Kidney epithelial cell (primary cell): Measurements from ENCODE around the gene PRRT1B. TPM values are rescaled to one million over a fixed set of nuclear protein-coding genes. Genes with fewer than 3 reads are reported as not detected.

Experiments used
- DNase-seq: peaks from one replicate; pipeline ENCODE4 v3.0.0-alpha.2; 2010; ENCODE audit warnings: low read depth
- H3K27me3 ChIP-seq: 2 replicates; pipeline ENCODE4 v1.6.0; 2011; ENCODE audit warnings: low read length; ENCODE audit not compliant: control insufficient read depth, insufficient read depth
- H3K36me3 ChIP-seq: 2 replicates; pipeline ENCODE4 v1.5.1; 2011; ENCODE audit warnings: low read length; ENCODE audit not compliant: control insufficient read depth, insufficient read depth
- H3K4me3 ChIP-seq: 2 replicates; pipeline ENCODE4 v1.5.1; 2011; ENCODE audit warnings: low read depth, mild to moderate bottlenecking, control low read depth, low read length
- total RNA-seq: library from RNA; depleted of rRNA; stranded (reverse); fragments of >200 nt; gene quantifications from 2 replicates; pipeline ENCODE4 v1.2.3, GENCODE V29; 2015
- TF ChIP-seq, protein P1 (sequence below): IDR thresholded peaks from 2 replicates; pipeline ENCODE4 v1.5.1; 2011; ENCODE audit warnings: mild to moderate bottlenecking, moderate library complexity, low read length, control low read depth, inconsistent platforms; ENCODE audit not compliant: insufficient read depth, poor library complexity, severe bottlenecking

Gene PRRT1B
- total RNA-seq, 1 donor from 2014 or later: not detected

DNA sequence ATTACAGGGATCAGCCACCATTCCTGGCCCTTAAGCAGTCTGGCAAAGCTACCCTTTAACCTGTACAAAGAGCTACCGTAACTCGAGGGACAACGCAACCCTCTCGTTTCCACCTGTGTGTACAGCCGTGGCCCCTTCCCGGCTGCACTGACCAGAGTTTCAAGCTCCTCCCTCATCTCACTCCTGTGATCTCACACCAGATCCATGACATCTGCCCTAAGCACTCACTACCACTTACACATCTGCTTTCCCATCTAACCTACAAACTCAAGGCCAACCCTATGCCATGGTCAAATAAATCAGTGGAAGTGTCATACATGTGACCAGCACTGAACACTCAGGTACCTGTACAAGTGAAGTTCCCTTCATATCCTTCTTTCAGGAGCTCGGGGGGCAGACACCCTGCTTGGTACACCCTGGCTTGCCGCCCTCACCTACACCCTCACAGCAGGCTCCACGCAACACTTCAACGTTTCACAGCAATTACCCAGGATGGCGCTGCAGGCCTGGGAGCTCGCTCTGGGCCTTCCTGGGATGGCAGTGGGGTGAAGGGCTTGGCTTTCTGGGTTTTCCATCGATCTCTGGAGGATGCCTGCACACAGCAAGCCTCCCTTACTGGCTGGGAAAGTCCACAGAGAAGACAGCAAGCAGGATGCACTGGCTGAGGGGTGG, 61.7 kb downstream of the PRRT1B start:
- H3K36me3 ChIP-seq: no peaks in the 10 kb centered on the region
- no peaks in the 10 kb centered on the region for H3K27me3 ChIP-seq
- no peak overlapping the region for H3K4me3 ChIP-seq
- TF ChIP-seq, protein P1, sequence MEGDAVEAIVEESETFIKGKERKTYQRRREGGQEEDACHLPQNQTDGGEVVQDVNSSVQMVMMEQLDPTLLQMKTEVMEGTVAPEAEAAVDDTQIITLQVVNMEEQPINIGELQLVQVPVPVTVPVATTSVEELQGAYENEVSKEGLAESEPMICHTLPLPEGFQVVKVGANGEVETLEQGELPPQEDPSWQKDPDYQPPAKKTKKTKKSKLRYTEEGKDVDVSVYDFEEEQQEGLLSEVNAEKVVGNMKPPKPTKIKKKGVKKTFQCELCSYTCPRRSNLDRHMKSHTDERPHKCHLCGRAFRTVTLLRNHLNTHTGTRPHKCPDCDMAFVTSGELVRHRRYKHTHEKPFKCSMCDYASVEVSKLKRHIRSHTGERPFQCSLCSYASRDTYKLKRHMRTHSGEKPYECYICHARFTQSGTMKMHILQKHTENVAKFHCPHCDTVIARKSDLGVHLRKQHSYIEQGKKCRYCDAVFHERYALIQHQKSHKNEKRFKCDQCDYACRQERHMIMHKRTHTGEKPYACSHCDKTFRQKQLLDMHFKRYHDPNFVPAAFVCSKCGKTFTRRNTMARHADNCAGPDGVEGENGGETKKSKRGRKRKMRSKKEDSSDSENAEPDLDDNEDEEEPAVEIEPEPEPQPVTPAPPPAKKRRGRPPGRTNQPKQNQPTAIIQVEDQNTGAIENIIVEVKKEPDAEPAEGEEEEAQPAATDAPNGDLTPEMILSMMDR: no peak
- no peak for DNase-seq

GRCh38 chr9:131607591-131607990, 62.3 kb downstream of the PRRT1B start:
- H3K27me3 ChIP-seq: no peaks in the 10 kb centered on the region
- no peak for DNase-seq
- H3K4me3 ChIP-seq: no peak overlapping the region
- H3K36me3 ChIP-seq: no peaks in the 10 kb centered on the region
- TF ChIP-seq, protein P1: no peak

- peak; percentile 61 for DNase-seq
- H3K27me3 ChIP-seq: no peaks in the 10 kb centered on the region
- TF ChIP-seq, protein P1: no peak
- H3K4me3 ChIP-seq: no peak overlapping the region
- no peaks in the 10 kb centered on the region for H3K36me3 ChIP-seq
These were observed 63.2 kb downstream of the PRRT1B start for GRCh38 chr9:131608493-131609037.

Other genes starting within 250 kb of the PRRT1B start
- 158 and 169 TPM in 2 replicates for gene PRRC2B, start 151.4 kb upstream of the PRRT1B start, total RNA-seq
- 27.9 and 29.3 TPM in 2 replicates for gene POMT1, start 42.6 kb upstream of the PRRT1B start, total RNA-seq
- gene UCK1, start 14.3 kb upstream of the PRRT1B start, total RNA-seq: 17.7 and 19.8 TPM in 2 replicates
- 43.5 TPM in 2 replicates for gene RAPGEF1, start 194.6 kb downstream of the PRRT1B start, total RNA-seq